ENCODE results near the gene NHERF1.

The NHERF1 gene

DNA sequence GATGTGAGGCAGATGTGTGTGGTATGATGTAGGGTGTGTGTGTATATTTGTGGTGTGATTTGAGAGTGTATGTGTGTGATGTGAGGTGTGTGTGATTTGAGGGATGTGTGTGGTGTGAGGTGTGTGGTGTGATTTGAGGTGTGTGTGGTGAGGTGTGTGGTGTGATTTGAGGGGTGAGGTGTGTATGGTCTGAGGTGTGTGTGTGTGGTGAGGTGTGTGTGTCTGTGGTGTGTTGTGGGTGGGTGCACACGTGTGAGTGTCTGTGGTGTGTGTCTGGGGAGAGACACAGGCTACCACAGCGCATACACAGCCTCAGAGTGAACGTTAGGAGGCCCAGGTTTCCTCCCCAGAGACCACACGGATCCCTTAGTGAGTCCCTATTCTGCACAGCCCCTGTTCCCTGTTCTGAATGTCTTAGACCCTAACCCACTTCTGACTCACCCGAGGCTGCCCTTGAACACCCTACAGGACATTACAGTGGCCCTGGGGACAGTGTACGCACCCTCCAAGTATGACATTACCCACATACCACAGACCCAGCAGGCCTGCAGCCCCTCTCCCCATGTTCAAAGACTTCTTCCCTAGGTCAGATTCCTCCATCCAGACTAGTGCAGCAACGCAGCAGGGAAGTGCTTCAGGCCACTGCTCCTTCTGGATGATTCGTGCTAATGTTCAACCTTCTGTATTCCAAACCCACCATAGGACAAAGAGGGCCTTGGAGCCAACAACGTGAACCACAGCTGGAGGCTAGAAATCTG lies 14.9 kb upstream of the NHERF1 start:
- DNase-seq = no peak

DNA sequence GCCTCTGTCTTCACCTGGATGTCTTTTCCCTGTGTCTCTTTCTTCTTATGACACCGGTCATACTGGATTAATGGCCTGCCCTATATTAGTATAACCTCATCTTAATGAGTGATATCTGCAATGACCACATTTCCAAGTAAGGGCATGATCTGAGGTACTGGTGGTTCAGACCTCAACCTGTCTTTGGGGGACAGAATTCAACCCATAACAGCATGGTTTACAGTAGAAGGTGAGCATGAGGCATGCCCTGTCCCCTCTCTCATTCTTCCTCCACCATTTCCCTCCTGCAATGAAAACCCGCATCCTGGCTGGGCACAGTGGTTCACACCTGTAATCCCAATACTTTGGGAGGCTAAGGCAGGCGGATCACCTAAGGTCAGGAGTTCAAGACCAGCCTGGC lies 14.2 kb upstream of the NHERF1 start:
- no peak for DNase-seq

DNA sequence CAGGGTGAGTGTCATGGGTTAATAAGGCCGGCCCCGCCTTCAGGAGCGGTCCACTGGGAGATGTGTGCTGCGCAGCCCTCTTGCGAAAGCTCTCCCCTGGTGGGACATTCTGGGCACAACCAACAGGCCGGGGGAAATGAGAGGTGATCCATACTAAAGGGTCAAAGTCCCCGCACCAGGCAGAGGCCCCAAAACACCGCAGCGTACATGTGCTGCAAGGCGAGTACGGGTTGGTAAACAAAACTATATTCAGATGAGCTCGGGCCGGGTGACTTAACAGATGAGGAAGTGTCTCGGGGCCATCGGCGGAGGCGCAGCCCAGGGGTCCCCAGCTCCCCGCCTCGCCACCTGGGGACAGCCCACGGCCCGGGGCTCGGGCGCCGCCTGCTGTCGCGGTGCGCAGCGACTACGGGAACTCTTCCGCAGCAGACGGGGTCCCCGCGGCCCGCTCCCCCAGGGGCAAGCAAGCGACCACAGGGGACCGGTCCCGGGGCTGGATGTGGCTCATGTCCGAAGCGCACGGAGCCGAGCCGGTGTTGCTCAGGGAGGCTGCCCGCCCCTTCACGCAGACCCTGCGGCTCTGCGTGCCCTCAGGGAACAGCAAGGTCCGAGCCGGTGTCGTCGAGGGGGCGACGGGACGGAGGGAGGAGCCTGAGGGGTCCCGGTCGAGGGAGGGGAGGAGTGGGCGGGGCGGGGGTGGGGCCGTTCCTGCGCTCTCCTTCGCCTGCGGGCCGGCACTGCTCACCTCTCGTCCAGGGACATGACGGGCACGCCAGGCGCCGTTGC lies 11.7 kb upstream of the NHERF1 start, which contains the start of gene RAB37:
Gene RAB37 (plus strand): TSS at position 744 of the 786 bp plus-strand sequence. CDS start 17 bp downstream, at position 761.
- DNase-seq = no peak

DNA sequence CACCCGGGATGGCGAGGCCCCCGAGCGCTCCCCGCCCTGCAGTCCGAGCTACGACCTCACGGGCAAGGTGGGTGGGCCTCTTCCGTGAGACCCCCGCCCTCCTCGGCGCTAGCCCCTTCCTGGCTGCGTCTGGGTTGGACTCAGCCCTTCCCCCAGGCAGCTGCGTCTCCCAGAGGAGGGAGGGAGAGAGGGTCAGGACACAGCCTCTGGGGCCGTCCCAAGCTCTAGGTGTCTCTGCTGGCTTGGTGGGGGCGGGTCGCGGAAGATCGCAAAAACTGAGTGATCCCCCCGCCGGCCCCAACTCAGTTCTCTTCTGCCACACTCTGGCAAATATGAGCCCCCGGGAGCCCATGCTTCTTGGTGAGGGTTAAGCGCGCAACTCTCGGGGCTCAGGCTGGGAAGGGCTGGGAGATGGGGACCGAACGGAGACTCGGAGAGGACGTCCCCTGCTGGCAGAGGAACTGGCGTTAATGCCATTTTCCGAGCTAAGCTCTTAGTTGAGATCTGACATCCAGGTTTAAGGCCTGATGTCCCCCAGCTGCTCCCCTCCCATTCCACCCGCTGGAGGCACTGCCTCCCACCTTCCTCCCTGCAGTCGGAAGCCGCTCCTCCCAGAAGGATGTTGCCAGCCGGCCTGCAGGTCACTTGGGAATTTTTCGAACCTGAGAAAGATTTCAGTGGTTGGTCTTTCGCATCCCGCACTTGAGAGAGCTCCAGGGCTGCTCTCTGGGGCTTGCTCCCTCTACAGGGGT lies 11.0 kb upstream of the NHERF1 start:
- no peak for DNase-seq

DNA sequence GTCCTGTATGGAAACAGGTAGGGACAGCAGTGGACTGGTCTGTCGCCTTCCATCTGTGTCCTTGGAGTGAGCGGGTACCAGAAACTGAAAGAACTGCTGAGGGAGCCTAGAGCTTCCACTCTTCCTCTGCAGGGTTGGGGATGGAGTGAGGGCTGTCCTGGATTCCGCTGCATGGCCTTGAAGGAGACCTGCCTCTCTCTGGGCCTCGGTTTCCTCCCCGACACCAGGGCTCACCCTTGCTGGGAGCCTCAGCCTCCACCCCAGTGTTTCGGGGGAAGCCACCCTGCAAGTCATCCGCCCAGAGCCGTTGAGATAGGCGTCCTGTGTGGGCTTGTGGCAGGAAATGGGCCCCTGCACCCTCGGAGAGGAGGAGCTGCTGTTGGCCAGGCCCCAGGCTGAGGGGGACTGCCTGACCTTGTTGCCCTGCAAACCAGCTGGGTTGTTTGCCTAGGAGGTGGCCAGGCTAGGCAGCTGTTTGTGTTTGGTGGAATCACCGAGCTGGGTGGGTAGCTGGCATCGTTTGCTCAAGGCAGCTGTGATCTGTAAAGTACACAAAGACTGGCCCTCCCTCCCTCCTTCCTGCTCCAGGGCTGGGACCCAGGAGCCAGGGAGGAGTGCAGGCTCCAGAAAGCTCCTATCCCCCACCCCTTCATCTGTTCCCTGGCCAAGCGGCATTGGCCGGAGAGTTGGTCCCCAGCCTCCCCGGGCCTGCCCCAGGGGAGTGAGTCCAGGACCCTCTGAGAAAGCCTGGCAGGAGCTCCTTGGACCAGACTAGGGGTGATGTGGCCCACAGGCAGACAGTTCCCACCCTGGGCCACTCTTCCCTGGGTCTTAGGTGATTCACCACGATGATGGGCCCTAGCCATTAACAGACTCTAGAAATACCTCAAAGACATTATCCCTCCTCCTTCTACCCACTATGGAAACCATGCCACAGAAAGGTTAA lies 10.1 kb upstream of the NHERF1 start:
- peak; percentile 66 for DNase-seq

DNA sequence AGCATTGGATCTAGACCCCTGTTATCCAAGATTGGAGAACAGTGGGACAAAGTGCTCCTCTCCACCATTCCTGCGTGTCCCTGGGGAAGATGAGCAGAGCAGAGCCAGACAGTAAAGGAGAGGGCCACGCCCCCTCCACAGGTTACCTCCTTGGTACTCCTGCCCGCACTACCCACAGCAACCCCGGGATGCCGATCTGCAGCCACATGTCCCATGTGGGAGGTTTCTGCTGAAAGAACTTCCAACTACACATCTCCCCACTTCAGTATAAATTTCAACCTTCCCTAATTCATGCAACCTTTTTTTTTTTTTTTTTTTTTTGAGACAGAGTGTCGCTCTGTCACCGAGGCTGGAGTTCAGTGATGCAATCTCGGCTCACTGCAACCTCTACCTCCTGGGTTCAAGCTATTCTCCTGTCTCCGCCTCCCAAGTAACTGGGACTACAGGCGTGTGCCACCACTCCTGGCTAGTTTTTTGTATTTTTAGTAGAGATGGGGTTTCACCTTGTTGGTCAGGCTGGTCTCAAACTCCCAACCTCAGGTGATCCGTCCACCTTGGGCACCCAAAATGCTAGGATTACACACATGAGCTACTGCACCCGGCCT lies 9.1 kb upstream of the NHERF1 start:
- DNase-seq = no peak

DNA sequence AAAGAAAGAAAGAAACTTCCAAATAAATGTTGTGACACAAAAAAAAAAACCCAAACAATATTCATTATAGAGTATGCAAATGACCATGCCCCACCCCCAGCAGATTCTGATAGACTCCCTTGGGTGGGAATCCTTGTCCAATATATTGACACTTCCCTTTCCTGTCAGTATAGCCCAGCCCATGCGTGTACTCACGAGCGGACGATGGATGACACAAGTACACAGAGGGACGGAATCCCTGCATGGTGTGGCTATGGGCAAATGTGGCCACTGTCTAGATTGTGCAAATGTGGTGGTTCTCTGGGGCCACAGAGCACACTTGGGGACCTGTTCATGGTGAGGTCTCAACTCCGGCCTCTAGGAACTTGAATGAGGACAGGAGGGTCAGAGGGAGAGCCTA lies 8.3 kb upstream of the NHERF1 start:
- DNase-seq = no peak

DNA sequence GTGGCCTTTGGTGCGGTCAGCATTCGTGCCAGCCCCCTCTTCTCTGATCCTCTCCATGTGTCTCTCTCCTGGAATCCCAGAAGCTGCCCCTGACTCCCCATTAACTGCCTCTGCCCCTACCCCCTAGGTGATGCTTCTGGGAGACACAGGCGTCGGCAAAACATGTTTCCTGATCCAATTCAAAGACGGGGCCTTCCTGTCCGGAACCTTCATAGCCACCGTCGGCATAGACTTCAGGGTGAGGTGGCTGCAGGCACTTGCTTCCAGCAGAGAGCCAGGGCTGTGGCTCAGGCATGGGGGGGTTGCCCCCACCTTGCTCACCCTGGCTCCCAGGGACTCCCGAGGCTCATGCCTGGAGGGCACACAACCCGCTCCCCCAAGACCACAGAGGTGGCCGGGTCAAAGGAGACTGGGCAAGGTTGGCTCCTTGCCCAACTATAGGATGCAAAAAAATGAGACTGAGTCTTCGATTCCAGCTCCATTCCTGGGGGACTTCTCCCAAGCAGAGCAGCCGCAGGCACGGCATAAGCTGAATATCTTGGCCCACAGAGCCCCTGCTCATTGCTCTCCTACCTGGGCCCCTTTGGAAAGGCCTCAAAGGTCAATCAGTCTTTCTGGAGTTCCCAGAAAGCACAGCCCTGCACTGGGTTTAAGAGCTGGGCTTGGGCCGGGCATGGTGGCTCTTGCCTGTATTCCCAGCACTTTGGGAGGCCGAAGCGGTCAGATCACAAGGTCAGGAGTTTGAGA lies 7.6 kb upstream of the NHERF1 start:
- DNase-seq = no peak

DNA sequence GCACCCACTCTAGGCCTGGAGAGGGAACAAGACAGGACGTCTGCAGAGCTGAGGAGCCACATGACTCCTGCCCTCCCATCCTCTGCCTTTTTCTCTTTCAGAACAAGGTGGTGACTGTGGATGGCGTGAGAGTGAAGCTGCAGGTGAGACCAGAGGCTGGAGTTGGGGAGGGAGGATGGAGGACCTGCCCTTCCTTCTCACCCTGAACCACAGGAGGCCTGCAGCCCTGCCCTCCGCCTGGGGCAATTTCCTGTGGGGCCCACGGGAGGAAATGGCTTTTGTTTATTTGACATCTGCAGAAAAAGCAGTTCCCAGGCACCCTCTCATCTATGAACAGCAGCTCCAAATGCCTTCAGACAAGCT lies 6.3 kb upstream of the NHERF1 start:
- DNase-seq = no peak

DNA sequence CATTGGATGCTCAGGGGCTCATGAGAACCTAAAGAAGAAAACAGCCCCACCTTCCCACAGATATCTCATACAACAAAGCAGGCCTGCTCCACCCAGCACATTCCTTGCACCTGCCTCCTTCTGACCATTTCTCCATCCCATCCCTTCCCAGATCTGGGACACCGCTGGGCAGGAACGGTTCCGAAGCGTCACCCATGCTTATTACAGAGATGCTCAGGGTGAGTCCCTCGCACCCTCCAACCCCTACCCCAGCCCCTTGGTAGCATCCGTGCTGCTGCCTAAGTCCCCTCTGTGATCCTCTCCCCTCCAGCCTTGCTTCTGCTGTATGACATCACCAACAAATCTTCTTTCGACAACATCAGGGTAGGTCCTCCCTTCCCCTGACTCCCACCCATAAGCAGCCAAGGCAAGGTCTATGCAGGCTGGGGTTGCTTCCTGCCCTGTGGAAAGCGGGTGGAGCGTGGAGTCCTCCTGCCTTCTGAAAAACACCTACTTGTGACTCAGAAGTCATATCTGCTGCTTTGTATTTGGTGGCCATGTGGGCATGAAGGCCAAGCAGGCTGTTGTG lies 5.4 kb upstream of the NHERF1 start:
- DNase-seq = no peak

DNA sequence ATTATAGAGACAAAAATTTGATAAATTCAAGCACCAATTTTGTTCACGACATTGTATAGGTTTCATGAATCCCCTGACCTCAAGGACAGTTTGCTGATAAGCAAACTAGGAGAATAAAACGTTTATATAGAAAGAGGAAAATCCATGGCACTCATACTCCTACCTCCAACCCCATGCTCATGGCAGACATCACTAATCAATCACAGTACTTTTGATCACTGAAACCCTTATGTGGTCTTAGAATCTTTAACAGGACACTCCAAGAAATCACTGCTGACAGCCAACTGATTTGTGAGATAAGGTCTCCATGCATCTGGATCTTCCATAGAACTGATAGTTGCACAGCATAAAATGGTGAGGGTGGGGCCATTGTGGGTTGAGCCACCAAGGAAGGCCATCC lies 4.7 kb upstream of the NHERF1 start:
- no peak for DNase-seq

DNA sequence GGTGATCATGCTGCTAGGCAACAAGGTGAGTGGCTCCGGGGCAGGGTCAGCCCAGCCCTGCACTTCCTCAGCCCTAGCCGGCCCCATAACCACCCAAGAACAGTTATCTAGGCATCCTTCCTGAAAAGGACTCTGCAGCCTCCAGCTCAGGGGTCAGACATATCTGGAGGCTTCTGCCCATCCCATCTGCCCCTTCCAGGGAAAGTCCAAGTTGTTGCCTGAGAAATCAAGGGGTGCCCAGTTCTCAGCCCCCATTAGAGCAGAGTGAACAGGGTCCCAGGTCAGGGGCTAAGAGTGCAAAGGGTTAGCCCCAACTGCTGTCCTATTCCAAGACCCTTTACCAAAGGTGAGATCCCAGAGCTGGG lies 4.1 kb upstream of the NHERF1 start:
- DNase-seq = no peak

DNA sequence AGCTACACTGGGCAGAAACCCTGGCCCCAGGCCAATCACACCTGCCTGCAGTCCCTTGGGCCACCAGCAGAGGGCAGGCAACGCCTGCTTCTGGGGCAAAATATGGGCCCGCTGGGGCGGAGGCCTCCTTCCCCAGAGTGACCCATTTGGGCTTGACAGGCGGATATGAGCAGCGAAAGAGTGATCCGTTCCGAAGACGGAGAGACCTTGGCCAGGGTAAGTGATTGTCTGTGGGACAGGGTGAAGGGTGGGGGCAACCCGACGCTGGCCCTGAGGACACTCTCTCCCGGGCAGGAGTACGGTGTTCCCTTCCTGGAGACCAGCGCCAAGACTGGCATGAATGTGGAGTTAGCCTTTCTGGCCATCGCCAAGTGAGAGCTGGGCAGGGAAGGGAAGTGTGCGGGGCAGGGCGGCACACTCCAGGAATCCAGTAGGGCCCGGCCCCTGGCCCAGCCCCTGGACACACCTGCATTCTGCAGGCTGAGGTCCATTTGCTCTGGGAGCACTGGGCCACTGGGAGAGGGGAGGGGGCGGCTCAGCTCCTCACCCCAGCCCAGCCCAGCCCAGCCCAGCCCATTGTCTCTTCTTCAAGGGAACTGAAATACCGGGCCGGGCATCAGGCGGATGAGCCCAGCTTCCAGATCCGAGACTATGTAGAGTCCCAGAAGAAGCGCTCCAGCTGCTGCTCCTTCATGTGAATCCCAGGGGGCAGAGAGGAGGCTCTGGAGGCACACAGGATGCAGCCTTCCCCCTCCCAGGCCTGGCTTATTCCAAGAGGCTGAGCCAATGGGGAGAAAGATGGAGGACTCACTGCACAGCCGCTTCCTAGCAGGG lies 3.5 kb upstream of the NHERF1 start:
- DNase-seq = peak; percentile 96

DNA sequence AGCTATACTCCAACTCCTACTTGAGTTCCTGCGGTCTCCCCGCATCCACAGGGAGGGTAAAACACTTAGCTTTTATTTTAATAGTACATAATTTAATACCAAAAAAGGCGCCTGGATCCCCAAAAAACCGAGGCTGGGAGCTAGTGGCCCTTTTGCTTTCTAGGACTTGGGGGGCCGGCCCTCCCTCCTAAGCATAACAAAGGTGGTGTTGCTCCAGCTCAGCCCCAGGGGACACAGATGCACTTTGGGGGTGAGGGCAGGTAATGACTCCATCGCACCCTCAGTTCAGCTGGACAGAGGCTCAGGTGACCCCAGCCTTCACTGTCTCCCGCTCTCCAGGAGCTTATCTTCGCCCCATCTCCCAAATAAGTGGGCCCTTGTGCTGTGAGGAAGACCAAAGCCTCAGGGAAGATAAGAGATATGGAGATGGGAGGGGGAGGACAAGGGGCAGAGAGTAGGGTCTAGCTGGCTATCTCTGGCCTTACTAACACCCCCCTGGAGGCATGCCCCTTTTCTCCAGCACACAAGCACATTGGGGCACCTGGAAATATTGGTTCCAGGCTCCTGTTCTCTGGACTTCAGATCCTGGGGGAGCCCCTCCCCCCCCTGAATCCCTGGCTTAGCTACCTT lies 2.8 kb upstream of the NHERF1 start:
- no peak for DNase-seq

DNA sequence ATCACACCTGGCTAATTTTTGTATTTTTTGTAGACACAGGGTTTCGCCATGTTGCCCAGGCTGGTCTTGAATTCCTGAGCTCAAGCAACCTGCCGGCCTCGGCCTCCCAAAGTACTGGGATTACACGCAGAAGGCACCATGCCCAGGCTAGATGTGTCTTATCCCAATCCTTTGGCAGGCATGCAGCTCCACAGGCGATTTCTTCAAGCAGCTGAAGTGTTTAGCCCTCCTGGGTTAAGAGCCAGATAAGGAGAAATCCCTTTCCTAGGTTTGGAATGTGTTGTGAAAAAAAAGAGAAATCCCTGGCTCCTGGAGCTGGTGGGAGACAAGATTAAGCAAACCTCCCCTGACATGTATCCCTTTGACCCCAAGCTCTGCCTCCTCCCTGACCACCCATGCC lies 2.1 kb upstream of the NHERF1 start:
- DNase-seq = no peak

DNA sequence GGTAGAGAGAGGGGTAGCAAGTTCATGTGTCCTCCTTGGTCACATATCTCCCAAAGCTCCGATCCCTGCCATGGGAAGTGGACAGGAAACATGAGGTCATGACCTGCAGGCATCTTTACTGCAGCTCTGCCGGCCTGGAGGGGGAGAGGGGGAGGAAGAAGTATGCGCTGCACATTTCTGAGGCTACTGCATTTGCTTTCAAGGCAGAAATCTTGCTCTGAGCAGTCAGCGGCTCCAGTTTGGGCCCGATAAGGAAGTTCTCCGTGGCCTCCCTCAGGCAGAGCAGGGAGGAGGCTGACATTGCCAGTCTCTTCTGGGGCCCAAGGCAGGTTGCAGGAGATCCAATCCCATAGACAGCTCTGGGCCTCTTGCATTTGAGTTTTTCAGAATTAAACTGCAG lies 1.5 kb upstream of the NHERF1 start:
- no peak for DNase-seq

DNA sequence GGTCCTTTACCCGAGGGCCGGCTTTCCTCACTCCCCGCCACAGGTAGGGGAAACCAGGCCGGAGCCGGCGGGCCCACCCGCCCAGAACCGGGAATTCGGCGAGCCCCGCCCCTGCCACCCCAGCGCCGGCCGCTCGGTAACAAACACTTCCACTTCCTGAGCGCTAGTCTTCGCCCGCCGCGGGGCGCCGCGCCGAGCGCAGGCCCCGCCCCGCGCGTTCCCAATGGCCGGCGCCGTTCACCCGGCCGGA lies 224 bp upstream of the NHERF1 start:
- DNase-seq = no peak

DNA sequence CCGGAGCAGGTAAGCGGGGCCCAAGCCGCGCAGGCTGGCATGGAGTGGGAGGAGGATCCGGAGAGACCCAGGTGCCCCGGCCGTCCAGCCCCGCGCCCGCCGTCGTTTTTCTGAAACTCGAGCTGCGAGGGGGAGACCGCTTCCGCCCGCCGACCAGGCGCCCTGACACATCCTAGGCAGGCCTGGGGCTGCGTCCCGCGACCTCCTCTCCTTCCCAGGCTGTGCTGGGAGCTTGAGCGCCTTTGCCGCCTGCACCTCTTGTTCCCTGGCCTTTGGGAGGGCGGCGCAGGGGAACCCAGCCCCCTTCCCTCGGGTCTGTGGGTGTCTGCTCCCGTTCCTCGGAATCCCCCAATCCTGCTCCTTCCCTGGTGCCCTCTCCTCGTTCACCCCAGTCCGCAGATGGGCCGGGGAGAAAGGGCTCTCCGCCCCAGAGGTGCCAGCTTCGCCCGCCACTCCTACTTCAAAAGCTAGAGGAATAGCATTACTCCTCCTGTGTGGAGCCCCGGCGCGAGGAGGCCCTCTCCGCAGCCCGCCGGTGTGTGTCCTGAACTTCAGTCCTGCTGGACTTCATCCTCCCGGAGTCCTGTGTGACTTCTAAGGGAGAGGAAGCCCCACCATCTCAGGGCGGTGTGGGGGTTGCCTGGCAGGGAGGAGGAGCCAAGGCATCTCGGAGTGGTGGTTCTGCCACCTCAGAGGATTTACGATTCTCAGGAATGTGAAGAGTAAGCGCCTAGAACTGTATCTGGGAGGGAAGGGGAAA lies 1.0 kb downstream of the NHERF1 start:
- peak; percentile 64 for DNase-seq

DNA sequence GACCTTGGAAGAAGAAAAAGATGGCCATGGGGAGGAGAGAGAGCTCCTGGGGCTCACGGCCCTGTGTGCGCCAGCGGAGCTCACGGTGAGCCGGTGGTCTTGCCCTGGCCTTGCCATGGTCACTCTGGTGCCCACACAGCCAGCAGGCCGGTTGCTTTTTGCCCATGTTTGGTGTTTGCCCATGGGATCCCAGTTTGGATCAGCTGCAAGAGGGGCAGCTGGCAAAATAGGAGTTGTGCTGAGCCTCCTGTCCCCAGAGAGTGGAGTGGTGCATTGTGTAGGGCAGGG lies 1.6 kb downstream of the NHERF1 start:
- DNase-seq = no peak

Data from activated CD4-positive, CD25-positive, alpha-beta regulatory T cell treated with anti-CD3 and anti-CD28 coated beads, Interleukin-2, amount 50 U/mL, for 72 hours (primary cell).